Sigmoid colon (tissue), 7 donors: ENCODE measurements around the gene RAC2. TPM values are rescaled to one million over a fixed set of nuclear protein-coding genes. Genes with fewer than 3 reads are reported as not detected.

Experiments
- DNase-seq: peaks from one replicate; pipeline ENCODE4 v3.0.0-alpha.2; 2019
- H3K27ac ChIP-seq, 4 donors: fragments of 200-600 bp; sonication (generic); one replicate each; pipeline ENCODE4 v1.5.1; 2016 to 2019; ENCODE audit warnings: mild to moderate bottlenecking in 1 of 4
- H3K27me3 ChIP-seq, 3 donors: fragments of 200-600 bp; sonication (generic); one replicate each; pipeline ENCODE4 v1.5.1; 2019; ENCODE audit warnings: mild to moderate bottlenecking in 1 of 3
- H3K36me3 ChIP-seq, 4 donors: fragments of 200-600 bp; sonication (generic); one replicate each; pipeline ENCODE4 v1.5.1; 2016 to 2019
- H3K4me1 ChIP-seq, 4 donors: fragments of 200-600 bp; sonication (generic); one replicate each; pipeline ENCODE4 v1.5.1; 2017 to 2019
- H3K4me3 ChIP-seq, 4 donors: fragments of 200-600 bp; sonication (generic); one replicate each; pipeline ENCODE4 v1.5.1; 2017 to 2019; ENCODE audit warnings: mild to moderate bottlenecking in 2 of 4, moderate library complexity in 1 of 4
- H3K9me3 ChIP-seq, 4 donors: fragments of 200-600 bp in 3 of 4; sonication (generic) in 3 of 4; one replicate each; pipeline versions ENCODE4 v1.5.1 to v1.6.1; 2013 to 2019
- EP300 ChIP-seq, 4 donors: sonication (generic); formaldehyde crosslinking; IDR thresholded peaks; one replicate each; pipeline ENCODE4 v1.6.1; 2017; ENCODE audit warnings: antibody characterized with exemption in 4 of 4
- POLR2A ChIP-seq, 2 donors: fragments of 450-650 bp; IDR thresholded peaks; one replicate each; pipeline ENCODE4 v1.6.1; 2016; ENCODE audit warnings: antibody characterized with exemption in 2 of 2, mild to moderate bottlenecking in 2 of 2, moderate library complexity in 2 of 2
- POLR2AphosphoS5 ChIP-seq, 4 donors: sonication (generic); formaldehyde crosslinking; IDR thresholded peaks; one replicate each; pipeline ENCODE4 v1.6.1; 2017; ENCODE audit warnings: antibody characterized with exemption in 4 of 4
- WGBS, 2 donors: extraction: QIAGEN DNeasy Blood & Tissue Kit; methylation state at CpG; one replicate each; pipeline ENCODE4 v1.1.7; 2013; 5-methylcytosine and 5-hydroxymethylcytosine counted together
- intact Hi-C: fragments of 100-400 bp; cut with DNase I; formaldehyde crosslinking; loops from one replicate; pipeline ENCODE4 v1.15.1; 2023
- polyA plus RNA-seq, 3 donors: library from polyadenylated mRNA; stranded (reverse); fragments of 200-250 nt; gene quantifications; one replicate each; pipeline ENCODE4 v1.2.3, GENCODE V29; 2013
- total RNA-seq, 4 donors: library from RNA; depleted of rRNA; stranded (reverse); fragments of >200 nt; gene quantifications; one replicate each; pipeline ENCODE4 v1.1.0, GENCODE V29; 2016
- TF ChIP-seq, protein P1 (sequence below), 4 experiments: fragments of 450-650 bp in 3 of 4; fragments of 200-600 bp in 1 of 4; IDR thresholded peaks; one replicate each; pipeline ENCODE4 v1.5.1; 2016 to 2019; ENCODE audit warnings: antibody characterized with exemption in 4 of 4, mild to moderate bottlenecking in 3 of 4, moderate library complexity in 2 of 4
- donor health status: healthy with polysubstance abuse.
- donor health status: Bipolar disorder and iron deficiency.
- donor health status: healthy.

Gene RAC2
- total and polyA plus RNA-seq, 7 donors, result 3.0 to 138 (median 8.0) TPM

DNA sequence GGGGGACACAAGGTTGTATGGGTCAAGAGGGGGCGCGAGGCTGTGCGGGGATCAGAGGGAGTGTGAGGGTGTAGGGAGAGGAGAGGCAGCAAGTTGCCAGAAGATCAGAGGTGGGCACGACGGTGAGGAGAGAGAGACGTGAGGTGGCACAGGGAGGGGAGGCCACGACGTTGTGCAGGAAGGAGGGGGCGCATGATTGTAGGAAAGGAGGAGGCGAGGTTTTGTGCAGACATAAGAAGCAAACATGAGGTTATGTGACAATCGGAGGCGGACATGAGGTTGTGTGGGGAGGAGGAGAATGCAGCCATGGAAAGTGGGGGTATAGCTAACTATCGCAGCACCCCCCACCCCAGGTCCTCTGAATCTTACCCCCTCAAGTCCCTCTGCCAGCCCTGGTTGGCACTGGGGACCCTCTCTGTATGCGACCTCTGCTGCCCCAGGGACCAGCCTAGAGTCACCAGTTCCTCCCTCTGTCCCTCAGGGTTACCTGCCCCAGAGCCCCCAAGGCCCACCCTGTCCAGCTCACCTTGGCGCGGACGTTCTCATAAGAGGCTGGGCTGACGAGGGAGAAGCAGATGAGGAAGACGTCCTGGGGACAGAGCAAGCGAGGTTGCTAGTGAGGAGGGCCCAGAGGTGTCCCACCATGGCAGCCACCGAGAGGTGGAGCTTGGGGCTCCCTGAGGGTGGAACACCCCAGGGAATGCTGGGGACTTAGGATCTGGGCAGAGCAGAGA is 12.5 kb downstream of the RAC2 start:
- intact Hi-C loops, result no loop called here
- Histone ChIP-seq H3K27me3 (peaks cover 0 to 57% (median 26%) of the 10 kb centered on the region in 3 donors), H3K9me3 (no peaks in the 10 kb centered on the region), H3K4me3 (no peak overlapping the region), H3K36me3 (no peaks in the 10 kb centered on the region), H3K4me1 (peaks cover 0 to 14% (median 0%) of the 10 kb centered on the region in 4 donors), H3K27ac (no peak overlapping the region)
- TF ChIP-seq POLR2A (IDR thresholded peaks at IDR 0.05) (no peak), EP300 (IDR thresholded peaks at IDR 0.05) (no peak), POLR2AphosphoS5 (IDR thresholded peaks at IDR 0.05) (no peak)
- TF ChIP-seq, protein P1, sequence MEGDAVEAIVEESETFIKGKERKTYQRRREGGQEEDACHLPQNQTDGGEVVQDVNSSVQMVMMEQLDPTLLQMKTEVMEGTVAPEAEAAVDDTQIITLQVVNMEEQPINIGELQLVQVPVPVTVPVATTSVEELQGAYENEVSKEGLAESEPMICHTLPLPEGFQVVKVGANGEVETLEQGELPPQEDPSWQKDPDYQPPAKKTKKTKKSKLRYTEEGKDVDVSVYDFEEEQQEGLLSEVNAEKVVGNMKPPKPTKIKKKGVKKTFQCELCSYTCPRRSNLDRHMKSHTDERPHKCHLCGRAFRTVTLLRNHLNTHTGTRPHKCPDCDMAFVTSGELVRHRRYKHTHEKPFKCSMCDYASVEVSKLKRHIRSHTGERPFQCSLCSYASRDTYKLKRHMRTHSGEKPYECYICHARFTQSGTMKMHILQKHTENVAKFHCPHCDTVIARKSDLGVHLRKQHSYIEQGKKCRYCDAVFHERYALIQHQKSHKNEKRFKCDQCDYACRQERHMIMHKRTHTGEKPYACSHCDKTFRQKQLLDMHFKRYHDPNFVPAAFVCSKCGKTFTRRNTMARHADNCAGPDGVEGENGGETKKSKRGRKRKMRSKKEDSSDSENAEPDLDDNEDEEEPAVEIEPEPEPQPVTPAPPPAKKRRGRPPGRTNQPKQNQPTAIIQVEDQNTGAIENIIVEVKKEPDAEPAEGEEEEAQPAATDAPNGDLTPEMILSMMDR (IDR thresholded peaks at IDR 0.05), result no peak
- 71 to 88% methylated on average over 21 of the region's 21 CpGs for WGBS, 2 donors
- DNase-seq, result no peak

DNA sequence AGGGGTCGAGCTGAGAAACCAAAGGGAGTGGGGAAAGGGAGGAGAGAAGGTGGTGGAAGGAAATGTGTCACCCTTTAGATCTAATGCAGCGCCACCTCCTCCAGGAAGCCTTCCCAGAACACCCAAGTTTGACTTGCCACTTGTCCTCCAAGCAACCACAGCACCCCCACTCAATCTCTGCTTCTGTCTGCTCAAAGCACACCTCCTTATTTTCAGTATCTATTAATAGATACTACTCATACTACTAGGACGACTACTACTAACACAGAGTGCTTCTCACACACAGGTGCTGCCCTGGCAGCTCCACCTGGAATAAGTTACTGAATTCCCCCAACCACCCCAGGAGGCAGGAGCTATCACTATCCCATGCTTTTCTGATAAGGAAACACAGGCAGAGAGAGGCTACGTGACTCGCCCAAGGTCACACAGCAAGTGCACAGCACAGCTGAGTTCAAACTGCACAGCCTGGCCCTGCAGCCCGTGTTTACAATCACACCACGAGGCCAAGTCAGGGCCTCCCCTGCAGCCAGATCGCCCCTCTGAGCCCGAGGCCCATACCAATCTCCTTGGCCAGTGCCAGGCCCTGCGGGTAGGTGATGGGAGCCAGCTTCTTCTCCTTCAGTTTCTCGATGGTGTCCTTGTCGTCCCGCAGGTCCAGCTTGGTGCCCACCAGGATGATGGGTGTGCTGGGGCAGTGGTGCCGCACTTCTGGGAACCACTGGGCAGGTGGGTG is 13.2 kb downstream of the RAC2 start:
- Histone ChIP-seq H3K9me3 (no peaks in the 10 kb centered on the region), H3K27me3 (peaks cover 0 to 50% (median 19%) of the 10 kb centered on the region in 3 donors), H3K36me3 (no peaks in the 10 kb centered on the region), H3K4me3 (no peak overlapping the region), H3K4me1 (peaks cover 0 to 14% (median 0%) of the 10 kb centered on the region in 4 donors), H3K27ac (no peak overlapping the region)
- intact Hi-C loops, result no loop called here
- WGBS, 2 donors, result 69 to 78% methylated on average over 14 of the region's 14 CpGs
- DNase-seq, result no peak
- TF ChIP-seq POLR2AphosphoS5 (IDR thresholded peaks at IDR 0.05) (no peak), EP300 (IDR thresholded peaks at IDR 0.05) (no peak), POLR2A (IDR thresholded peaks at IDR 0.05) (no peak)
- TF ChIP-seq, protein P1 (IDR thresholded peaks at IDR 0.05), result no peak

DNA sequence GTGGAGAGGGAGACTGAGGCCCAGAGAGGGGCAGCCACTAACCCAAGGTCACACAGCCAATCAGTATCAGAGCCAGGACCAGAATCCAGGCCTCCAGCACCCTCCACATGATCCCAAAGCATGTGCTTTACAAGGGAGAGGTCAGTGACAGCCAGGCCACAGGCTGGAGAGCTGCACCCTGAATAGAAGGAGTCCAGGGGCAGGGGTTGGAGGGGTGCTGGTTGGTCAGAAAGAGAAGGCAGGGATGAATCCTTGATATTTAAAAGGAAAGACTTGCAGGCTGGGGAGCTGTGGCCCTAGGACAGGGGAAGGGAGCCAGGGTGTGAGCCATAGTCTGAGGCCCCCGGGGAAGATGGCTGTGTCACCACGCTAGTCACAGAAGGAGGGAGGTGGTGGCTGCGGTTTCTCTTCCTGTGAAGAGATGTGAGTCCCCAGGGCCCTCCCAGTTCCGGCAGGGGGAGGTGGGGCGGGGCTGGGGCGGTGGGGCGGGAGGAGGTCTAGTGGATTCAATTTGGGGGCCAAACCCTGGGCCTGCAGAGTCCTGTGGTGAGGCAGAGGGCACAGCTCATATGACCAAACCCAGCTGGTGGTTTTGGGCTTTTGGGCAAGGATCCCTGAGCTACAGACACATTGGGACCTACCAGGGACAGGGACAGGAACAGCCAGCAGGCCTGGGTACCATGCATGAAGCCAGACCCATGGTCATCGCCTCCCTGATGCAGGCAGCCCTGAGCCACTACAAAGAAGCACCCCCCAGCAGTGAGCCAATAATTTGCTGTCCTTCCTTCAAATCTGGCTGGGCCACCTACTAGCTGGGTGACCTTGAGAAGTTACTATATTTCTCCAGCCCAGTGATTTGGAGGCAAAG is 14.0 kb downstream of the RAC2 start:
- peaks cover 0 to 14% (median 0%) of the 10 kb centered on the region in 4 donors for H3K4me1 ChIP-seq
- DNase-seq, result no peak
- peaks cover 0 to 42% (median 11%) of the 10 kb centered on the region in 3 donors for H3K27me3 ChIP-seq
- TF ChIP-seq, protein P1 (IDR thresholded peaks at IDR 0.05), result no peak
- no peak for TF ChIP-seq POLR2AphosphoS5 (IDR thresholded peaks at IDR 0.05)
- TF ChIP-seq EP300 (IDR thresholded peaks at IDR 0.05), result no peak
- TF ChIP-seq POLR2A (IDR thresholded peaks at IDR 0.05), result no peak
- WGBS, 2 donors, result 46 to 75% methylated on average over 8 of the region's 8 CpGs
- no peaks in the 10 kb centered on the region for H3K9me3 ChIP-seq
- no peaks in the 10 kb centered on the region for H3K36me3 ChIP-seq
- H3K27ac ChIP-seq, result peak overlapping the region in 1 of 4 donors; percentile 12
- intact Hi-C loops, result no loop called here
- H3K4me3 ChIP-seq, result no peak overlapping the region

DNA sequence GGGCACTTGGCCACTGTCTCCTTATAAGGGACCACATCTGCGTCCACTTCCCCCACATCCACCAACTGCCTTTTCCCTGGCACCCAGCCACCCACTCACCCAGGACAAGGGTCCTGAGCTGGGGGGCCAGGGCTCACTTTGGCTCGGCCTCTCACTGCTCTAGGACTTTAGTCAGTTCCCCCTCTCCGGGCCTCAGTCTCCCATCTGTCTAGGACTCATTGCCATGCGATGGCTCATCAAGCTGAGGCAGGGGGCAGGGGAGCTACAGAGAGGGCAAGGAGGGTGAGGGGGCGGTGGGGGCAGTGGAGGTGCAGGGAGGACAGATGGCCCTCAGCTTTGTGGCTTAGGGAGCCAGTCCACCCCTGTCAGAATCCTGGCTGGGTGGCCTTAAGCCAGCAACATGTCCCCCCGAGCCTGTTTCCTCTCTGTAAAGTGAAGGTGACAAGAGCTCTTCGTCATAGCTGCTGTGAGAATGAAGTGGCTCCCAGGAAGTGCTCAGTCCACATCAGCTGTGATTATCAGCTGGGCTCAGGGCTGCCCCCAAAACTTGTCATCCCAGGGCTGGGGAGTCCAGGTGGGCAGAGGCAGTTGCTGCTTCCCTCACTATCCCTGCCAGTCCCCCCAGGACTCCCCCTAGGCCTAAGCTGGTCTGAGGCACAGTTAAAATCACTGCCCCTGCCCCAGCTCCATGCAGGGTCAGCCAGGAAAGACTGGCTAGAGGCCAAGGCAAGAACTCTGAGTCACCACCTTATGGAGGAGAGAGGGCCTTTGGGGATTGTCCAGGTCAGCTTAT is 14.9 kb downstream of the RAC2 start:
- Histone ChIP-seq H3K4me1 (peaks cover 0 to 14% (median 0%) of the 10 kb centered on the region in 4 donors), H3K36me3 (no peaks in the 10 kb centered on the region), H3K4me3 (no peak overlapping the region), H3K9me3 (no peaks in the 10 kb centered on the region), H3K27ac (peak overlapping the region in 1 of 4 donors; percentile 12), H3K27me3 (peaks cover 0 to 33% (median 5%) of the 10 kb centered on the region in 3 donors)
- intact Hi-C loops, result no loop called here
- TF ChIP-seq EP300 (IDR thresholded peaks at IDR 0.05), result no peak
- TF ChIP-seq, protein P1 (IDR thresholded peaks at IDR 0.05), result no peak
- no peak for TF ChIP-seq POLR2AphosphoS5 (IDR thresholded peaks at IDR 0.05)
- TF ChIP-seq POLR2A (IDR thresholded peaks at IDR 0.05), result no peak
- no peak for DNase-seq
- WGBS, 2 donors, result 61 to 79% methylated on average over 7 of the region's 7 CpGs
